OCI-LY7 (cell line): ENCODE measurements around the gene PIEZO2.

Source experiments
- CTCF ChIP-seq: fragments of 200-600 bp; sonication (generic); conservative IDR thresholded peaks from 2 replicates; pipeline ENCODE4 v1.5.1; 2014; ENCODE audit warnings: mild to moderate bottlenecking, antibody characterized with exemption, low read length, moderate library complexity, mixed read lengths
- EZH2phosphoT487 ChIP-seq: fragments of 200-600 bp; sonication (generic); IDR thresholded peaks from 2 replicates; pipeline ENCODE4 v1.6.1; 2018; ENCODE audit warnings: low read depth, borderline replicate concordance, mild to moderate bottlenecking, mixed run types, antibody characterized with exemption, low read length, moderate library complexity, mixed read lengths

GRCh38 chr18:11031966-11032365 is 117.4 kb downstream of the PIEZO2 start:
- TF ChIP-seq CTCF = no peak
- no peak for TF ChIP-seq EZH2phosphoT487
